KOPT-K1 (cell line): ENCODE measurements around the gene NDST3.

Source experiments
- H3K27ac ChIP-seq: fragments of 200-600 bp; sonication (generic); 2 replicates; pipeline ENCODE4 v1.5.1; 2016; ENCODE audit warnings: antibody characterized with exemption, mild to moderate bottlenecking, low read depth, low read length; ENCODE audit not compliant: poor library complexity, severe bottlenecking
- H3K36me3 ChIP-seq: fragments of 200-600 bp; sonication (generic); 2 replicates; pipeline ENCODE4 v1.5.1; 2017; ENCODE audit warnings: antibody characterized with exemption, mild to moderate bottlenecking, low read length, moderate library complexity; ENCODE audit not compliant: insufficient read depth
- H3K9me3 ChIP-seq: fragments of 200-600 bp; sonication (generic); 2 replicates; pipeline ENCODE4 v1.5.1; 2017; ENCODE audit warnings: antibody characterized with exemption, low read length, mild to moderate bottlenecking; ENCODE audit not compliant: insufficient read depth, poor library complexity, severe bottlenecking

The NDST3 gene

DNA sequence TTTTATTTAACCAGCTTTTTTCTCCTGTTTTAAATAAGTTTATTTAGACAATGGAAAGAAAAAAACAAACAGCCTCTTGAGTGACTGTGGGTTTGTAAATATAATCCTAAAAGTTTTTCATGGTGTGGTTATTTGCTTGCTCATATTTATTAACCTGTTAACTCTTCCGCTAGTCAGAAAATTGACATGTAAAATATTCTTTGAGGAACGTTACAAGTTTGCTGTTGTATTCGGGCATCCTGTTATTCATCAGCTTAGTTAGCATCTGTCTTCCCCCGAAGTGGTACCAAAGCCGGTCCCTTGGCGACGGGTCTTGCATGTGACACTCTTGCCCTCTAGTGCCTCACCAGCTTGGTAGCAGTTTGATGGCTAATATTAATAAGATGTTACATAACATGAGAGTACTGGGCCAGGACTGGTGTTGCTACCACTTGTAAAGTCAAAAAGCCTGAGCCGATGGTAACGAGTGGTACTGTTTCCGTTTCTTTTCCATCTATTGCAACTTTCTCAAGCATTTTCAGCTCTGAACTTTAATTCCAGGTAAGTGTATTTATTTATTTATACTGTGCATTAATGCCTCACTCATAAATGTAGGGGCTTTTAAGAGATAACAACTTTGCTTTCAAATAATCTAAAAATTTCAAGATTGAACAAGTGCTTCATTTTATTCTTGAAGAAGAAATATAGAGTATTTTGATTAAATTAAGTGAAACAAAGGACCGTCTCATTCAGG lies at the start of gene NDST3:
TSS of gene NDST3 (plus strand) at position 434 of the 733 bp plus-strand sequence. CDS start 19,425 bp downstream, outside the sequence.
- peak within 1 kb of the TSS; percentile 95 for H3K27ac ChIP-seq
- H3K36me3 ChIP-seq: peaks cover 23% of the 10 kb centered on the region
- H3K9me3 ChIP-seq: peaks cover 6% of the 10 kb centered on the region

GRCh38 chr4:117986321-117986720 lies 48.0 kb upstream of the NDST3 start:
- no peaks in the 10 kb centered on the region for H3K36me3 ChIP-seq
- peaks cover 16% of the 10 kb centered on the region for H3K9me3 ChIP-seq
- H3K27ac ChIP-seq: peak overlapping the region; percentile 65

GRCh38 chr4:117987464-117987863 lies 46.8 kb upstream of the NDST3 start:
- Histone ChIP-seq H3K36me3 (no peaks in the 10 kb centered on the region), H3K9me3 (peaks cover 7% of the 10 kb centered on the region)

GRCh38 chr4:117996891-117997290 lies 37.4 kb upstream of the NDST3 start:
- no peak overlapping the region for H3K27ac ChIP-seq
- no peaks in the 10 kb centered on the region for H3K36me3 ChIP-seq
- H3K9me3 ChIP-seq: no peaks in the 10 kb centered on the region

More at GRCh38 chr4:117987464-117987863, 46.8 kb upstream of the NDST3 start:
- H3K27ac ChIP-seq: peak overlapping the region; percentile 65

- Histone ChIP-seq H3K27ac (no peak overlapping the region), H3K9me3 (no peaks in the 10 kb centered on the region), H3K36me3 (no peaks in the 10 kb centered on the region)
Measured at GRCh38 chr4:118004088-118004487, 30.2 kb upstream of the NDST3 start.

GRCh38 chr4:118005883-118006282 lies 28.4 kb upstream of the NDST3 start:
- Histone ChIP-seq H3K27ac (no peak overlapping the region), H3K9me3 (no peaks in the 10 kb centered on the region), H3K36me3 (no peaks in the 10 kb centered on the region)

DNA sequence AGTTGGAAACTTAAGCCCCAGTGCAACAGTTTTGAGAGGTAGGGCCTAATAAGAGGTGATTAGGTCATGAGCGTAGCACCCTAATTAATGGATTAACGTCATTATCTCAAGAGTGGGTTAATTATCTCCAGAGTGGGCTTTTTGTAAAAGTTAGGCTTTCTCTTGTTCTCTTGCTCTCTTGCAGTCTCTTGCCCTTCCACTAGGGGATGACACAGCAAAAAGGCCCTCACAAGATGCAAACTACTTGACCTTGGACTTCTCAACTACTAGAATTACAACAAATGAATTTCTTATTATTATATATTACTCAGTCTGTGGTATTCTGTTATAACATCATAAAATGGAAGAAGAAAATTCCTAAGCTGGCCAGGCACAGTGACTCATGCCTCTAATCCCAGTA lies 22.1 kb upstream of the NDST3 start:
- Histone ChIP-seq H3K36me3 (no peaks in the 10 kb centered on the region), H3K9me3 (no peaks in the 10 kb centered on the region)

GRCh38 chr4:118014831-118015230 lies 19.5 kb upstream of the NDST3 start:
- no peaks in the 10 kb centered on the region for H3K36me3 ChIP-seq
- H3K9me3 ChIP-seq: no peaks in the 10 kb centered on the region
- no peak overlapping the region for H3K27ac ChIP-seq

More for the DNA sequence above, 22.1 kb upstream of the NDST3 start:
- no peak overlapping the region for H3K27ac ChIP-seq

GRCh38 chr4:118018381-118019145 lies 15.7 kb upstream of the NDST3 start:
- Histone ChIP-seq H3K9me3 (no peaks in the 10 kb centered on the region), H3K36me3 (no peaks in the 10 kb centered on the region), H3K27ac (no peak overlapping the region)

DNA sequence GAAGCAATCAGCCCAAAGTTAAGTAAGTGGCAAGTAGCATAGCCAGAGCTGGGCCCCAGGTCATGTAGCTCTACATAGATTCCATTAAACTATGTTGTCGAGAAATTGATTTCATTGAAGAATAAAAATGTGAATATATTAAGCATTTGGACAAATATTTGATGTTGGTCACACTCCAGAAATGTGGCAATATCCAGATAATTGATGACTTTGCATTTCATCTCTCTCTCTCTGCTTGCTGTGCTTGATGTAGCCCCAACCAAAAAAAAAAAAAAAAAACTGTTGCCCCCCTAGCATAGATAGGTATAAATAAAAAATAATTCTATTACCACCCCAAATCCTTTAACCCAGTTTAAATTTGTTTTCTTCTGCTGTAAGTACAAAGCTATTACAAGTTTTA lies 7.5 kb upstream of the NDST3 start:
- no peaks in the 10 kb centered on the region for H3K9me3 ChIP-seq
- H3K27ac ChIP-seq: no peak overlapping the region
- no peaks in the 10 kb centered on the region for H3K36me3 ChIP-seq

DNA sequence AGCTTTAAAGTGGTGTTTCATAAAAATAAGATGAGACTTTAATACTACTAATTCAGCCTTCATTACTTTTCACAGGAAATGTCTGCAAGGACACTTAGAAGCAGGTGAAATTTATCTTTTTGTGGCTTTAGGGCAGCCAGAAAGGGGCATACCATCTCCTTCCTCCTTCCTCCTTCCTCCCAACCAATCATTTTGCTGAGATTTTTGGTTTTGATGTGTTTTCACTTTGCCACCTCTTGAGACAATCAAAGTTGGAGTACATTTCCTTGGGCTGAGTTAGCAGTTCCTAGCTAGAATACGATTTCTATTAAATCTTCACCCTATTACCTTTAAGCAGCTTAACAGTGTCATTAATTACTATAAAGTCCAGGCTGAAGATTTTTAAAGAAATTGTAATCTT lies 5.1 kb upstream of the NDST3 start:
- Histone ChIP-seq H3K36me3 (no peaks in the 10 kb centered on the region), H3K27ac (no peak overlapping the region), H3K9me3 (no peaks in the 10 kb centered on the region)

DNA sequence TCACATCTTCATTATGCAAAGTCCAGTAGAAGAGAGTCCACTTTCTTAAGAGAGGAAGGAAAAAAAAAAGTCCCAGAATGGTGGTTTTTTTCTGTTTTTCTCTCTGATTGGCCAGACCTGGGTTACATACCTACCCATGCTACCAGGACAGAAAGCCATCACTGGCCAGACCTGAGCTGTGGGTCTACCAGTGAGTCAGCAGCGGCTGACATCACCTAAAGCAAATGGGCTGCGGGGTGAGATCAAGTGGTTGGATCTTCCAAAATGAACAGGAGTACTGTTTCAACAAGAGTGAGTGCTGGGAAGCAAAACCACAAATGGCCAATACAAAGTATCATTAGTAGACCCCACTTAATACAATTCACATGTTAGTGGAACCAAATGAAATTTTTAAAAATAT lies 1.6 kb upstream of the NDST3 start:
- Histone ChIP-seq H3K27ac (peak overlapping the region; percentile 95), H3K9me3 (peaks cover under 1% of the 10 kb centered on the region), H3K36me3 (peaks cover 7% of the 10 kb centered on the region; the same call in 1 of the 2 replicates)

DNA sequence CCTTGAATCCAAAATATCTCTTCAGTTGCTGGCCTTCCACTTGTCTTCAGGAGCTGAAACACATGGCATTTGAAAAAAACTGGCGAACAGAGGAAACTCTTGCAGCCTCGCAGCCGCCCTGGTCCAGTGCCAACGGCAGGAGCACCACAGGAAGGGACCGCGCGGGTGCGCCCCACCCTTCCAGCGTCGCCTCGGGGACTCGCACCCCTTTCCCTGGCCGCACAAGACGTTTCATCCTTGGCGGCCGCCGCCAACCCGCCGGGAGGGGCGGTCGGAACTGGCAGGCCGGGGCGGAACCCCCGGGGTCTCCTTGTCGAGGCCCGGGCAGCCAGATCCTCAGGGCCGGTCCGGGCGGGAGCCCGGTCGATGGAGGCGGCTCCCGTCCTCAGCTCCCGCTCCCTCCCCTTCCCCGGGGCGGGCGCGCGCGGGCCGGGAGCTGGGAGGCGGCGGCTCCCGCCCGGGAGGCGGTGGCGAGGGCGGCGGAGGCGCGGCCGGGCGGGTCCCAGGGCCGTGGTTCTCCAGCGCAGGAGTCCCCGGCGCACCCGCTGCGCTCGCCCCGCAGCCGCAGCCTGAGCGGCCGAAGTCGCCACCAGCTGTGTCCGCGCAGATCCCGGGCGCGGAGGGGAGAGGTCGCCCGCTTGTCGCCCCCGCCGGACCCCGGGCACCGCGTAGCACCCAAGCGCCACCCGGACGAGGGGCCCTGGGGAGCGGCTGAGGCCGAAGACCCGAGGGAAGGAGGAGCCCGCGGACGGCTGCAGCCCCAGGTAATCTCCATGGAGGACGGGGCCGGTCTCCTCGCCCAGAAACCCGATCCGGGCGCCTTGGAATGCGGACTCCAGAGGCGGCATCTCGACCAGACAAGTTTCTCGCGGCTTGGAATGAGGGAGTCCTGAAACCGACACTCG lies 886 bp upstream of the NDST3 start:
- Histone ChIP-seq H3K27ac (peak overlapping the region; percentile 95), H3K36me3 (peaks cover 15% of the 10 kb centered on the region), H3K9me3 (peaks cover 4% of the 10 kb centered on the region)

GRCh38 chr4:118035309-118035708 lies 1.0 kb downstream of the NDST3 start:
- H3K36me3 ChIP-seq: peaks cover 34% of the 10 kb centered on the region
- H3K9me3 ChIP-seq: peaks cover 17% of the 10 kb centered on the region
- H3K27ac ChIP-seq: peak overlapping the region; percentile 95

GRCh38 chr4:118036336-118036735 lies 2.0 kb downstream of the NDST3 start:
- peak overlapping the region; percentile 95 for H3K27ac ChIP-seq
- H3K36me3 ChIP-seq: peaks cover 42% of the 10 kb centered on the region
- peaks cover 27% of the 10 kb centered on the region for H3K9me3 ChIP-seq
